HepG2 (cell line): Measurements from ENCODE around the gene FMOD. TPM values are rescaled to one million over a fixed set of nuclear protein-coding genes. Genes with fewer than 3 reads are reported as not detected.
A peak's percentile ranks its signal among the peaks of the same experiment; 100 is the strongest.

ENCODE experiments used
- ATAC-seq: fragments of 200-7000 bp; cut with Tn5 transposase; 3 replicates; pipeline ENCODE4 v1.9.1; 2020; ENCODE audit warnings: mild to moderate bottlenecking, moderate library complexity
- Bru-seq: library from RNA; stranded (reverse); fragments of 400-500 nt; gene quantifications from one replicate; lab custom pipeline; 2021; lab: Mats Ljungman, UMichigan
- BruChase-seq, 2 experiments: library from RNA; stranded (reverse); fragments of 400-500 nt; gene quantifications; one replicate each; lab custom pipeline; 2021; lab: Mats Ljungman, UMichigan
- BruUV-seq: library from RNA; stranded (reverse); fragments of 400-500 nt; replicated peaks from 2 replicates; lab custom pipeline; 2021; lab: Mats Ljungman, UMichigan
- CTCF ChIA-PET: fragments of 300-600 bp; formaldehyde crosslinking; extraction: SDS; loops from one replicate; lab custom pipeline; 2021; ENCODE audit warnings: low total read pairs, inconsistent platforms, low intra/inter-chr PET ratio; lab: Yijun Ruan, JAX
- POLR2A ChIA-PET: fragments of 350-600 bp; sonication (Branson Sonifier 250); formaldehyde crosslinking; loops from one replicate; lab custom pipeline; 2020; ENCODE audit warnings: antibody characterized with exemption, inconsistent platforms; lab: Yijun Ruan, JAX
- DNase-seq: peaks from one replicate; pipeline ENCODE4 v3.0.0-alpha.2; 2015; ENCODE audit warnings: low spot score
- FAIRE-seq: peaks from 3 replicates; lab custom pipeline; 2011; peaks lifted over from hg19 to GRCh38; lab: Jason Lieb, UNC
- H2AFZ ChIP-seq: one replicate; pipeline ENCODE4 v1.6.1; 2011; ENCODE audit warnings: low read length, inconsistent platforms
- H3K27ac ChIP-seq: fragments of 300-600 bp; 3 replicates; pipeline ENCODE4 v1.8.0; 2011; ENCODE audit warnings: mixed run types, mild to moderate bottlenecking, mixed read lengths, low read length, inconsistent platforms; ENCODE audit not compliant: insufficient read depth; ENCODE audit errors: extremely low read length
- H3K27me3 ChIP-seq, 2 experiments: fragments of 200-600 bp in 1 of 2; 2 replicates in 1 of 2; 3 replicates in 1 of 2; pipeline versions ENCODE4 v1.6.0 to v1.8.0; 2011; ENCODE audit warnings: low read length in 2 of 2, mild to moderate bottlenecking in 2 of 2, moderate library complexity in 2 of 2, inconsistent platforms in 1 of 2; ENCODE audit not compliant: insufficient read depth in 2 of 2, control insufficient read depth in 1 of 2
- H3K36me3 ChIP-seq, 2 experiments: fragments of 200-600 bp in 1 of 2; replicated peaks in 1 of 2; 2 replicates in 1 of 2; 3 replicates in 1 of 2; pipeline versions ENCODE4 v1.5.1 to v1.8.0; 2011; ENCODE audit warnings: low read length in 2 of 2, inconsistent platforms in 1 of 2; ENCODE audit not compliant: insufficient read depth in 2 of 2, control insufficient read depth in 1 of 2
- H3K4me1 ChIP-seq: 2 replicates; pipeline ENCODE4 v1.5.1; 2012; ENCODE audit warnings: low read length, inconsistent platforms; ENCODE audit not compliant: insufficient read depth
- H3K4me2 ChIP-seq: 2 replicates; pipeline ENCODE4 v1.6.0; 2011; ENCODE audit warnings: low read depth, low read length, inconsistent platforms
- H3K4me3 ChIP-seq, 3 experiments: fragments of 200-600 bp in 1 of 3; sonication (generic), shearing (Covaris generic) in 1 of 3; replicated peaks in 1 of 3; 2 replicates each; pipeline ENCODE4 v1.5.1; 2011 to 2016; ENCODE audit warnings: low read length in 3 of 3, inconsistent platforms in 2 of 3, low read depth in 2 of 3, mild to moderate bottlenecking in 2 of 3, control low read depth in 1 of 3, mixed read lengths in 1 of 3; ENCODE audit not compliant: insufficient read depth in 1 of 3
- H3K79me2 ChIP-seq: one replicate; pipeline ENCODE4 v1.6.1; 2011; ENCODE audit warnings: low read length, inconsistent platforms; ENCODE audit not compliant: insufficient read depth
- H3K9ac ChIP-seq: 2 replicates; pipeline ENCODE4 v1.6.0; 2011; ENCODE audit warnings: mild to moderate bottlenecking, low read depth, low read length, inconsistent platforms; ENCODE audit not compliant: insufficient read depth
- H3K9me3 ChIP-seq: 2 replicates; pipeline ENCODE4 v1.5.1; 2012; ENCODE audit warnings: mild to moderate bottlenecking, low read length
- H4K20me1 ChIP-seq: 2 replicates; pipeline ENCODE4 v1.6.0; 2011; ENCODE audit warnings: inconsistent platforms, mild to moderate bottlenecking, low read length, moderate library complexity; ENCODE audit not compliant: insufficient read depth
- AGO2 ChIP-seq: fragments of 200-400 bp; formaldehyde crosslinking; optimal IDR thresholded peaks from 2 replicates; pipeline ENCODE3; 2017; ENCODE audit warnings: mild to moderate bottlenecking, low read depth, low read length, moderate library complexity
- SNRNP70 ChIP-seq: fragments of 200-400 bp; formaldehyde crosslinking; IDR thresholded peaks from 2 replicates; pipeline ENCODE4 v1.6.1; 2017; ENCODE audit warnings: mild to moderate bottlenecking, low read depth, low read length, moderate library complexity
- ZNF652 ChIP-seq: IDR thresholded peaks from 2 replicates; pipeline ENCODE4 v1.6.1; 2016; ENCODE audit warnings: low read depth, borderline replicate concordance
- WGBS: methylation state at CpG from one replicate; pipeline ENCODE4 v1.1.6; 2017; ENCODE audit warnings: low lambda C conversion rate; 5-methylcytosine and 5-hydroxymethylcytosine counted together
- in situ Hi-C: cut with HindIII; loops from 2 replicates; pipeline ENCODE4 v1.10.0; 2017; ENCODE audit warnings: low pct_unique_long_range_greater_than_20kb; ENCODE audit not compliant: extremely low pct_ligation_motif_present
- intact Hi-C: fragments of 100-400 bp; cut with micrococcal nuclease; formaldehyde crosslinking; loops from one replicate; pipeline ENCODE4 v1.10.0; 2022; ENCODE audit not compliant: unreplicated experiment
- long read RNA-seq, 2 experiments: library from RNA in 1 of 2; library from polyadenylated mRNA in 1 of 2; stranded (forward) in 1 of 2; unstranded in 1 of 2; transcript quantifications; one replicate each; pipeline ENCODE4 v2.0.0, GENCODE V29; 2019 to 2022
- polyA minus RNA-seq, 3 experiments: library from RNA; depleted of rRNA, polyadenylated mRNA; stranded (reverse); fragments of >200 nt; gene quantifications; 2 replicates each; pipeline ENCODE4 v1.2.3, GENCODE V29; 2011; ENCODE audit warnings: low replicate concordance in 1 of 3
- polyA plus RNA-seq, 8 experiments: library from polyadenylated mRNA; depleted of rRNA in 3 of 8; stranded (reverse) in 7 of 8; unstranded in 1 of 8; fragments of >200 nt; fragmentation: Illumina TruSeq in 4 of 8; extraction: Trizol in 4 of 8; gene quantifications; 2 replicates each; pipeline versions ENCODE4 v1.2.1 to v1.2.3, GENCODE V29; 2011 to 2016; ENCODE audit warnings: low read depth in 4 of 8, missing spikeins in 1 of 8, mixed read lengths in 1 of 8; ENCODE audit not compliant: insufficient read depth in 1 of 8
- total RNA-seq, 5 experiments: library from RNA; depleted of rRNA; stranded (reverse); fragments of >200 nt; fragmentation: Illumina TruSeq; extraction: Trizol; gene quantifications; 2 replicates each; pipeline ENCODE4 v1.2.3, GENCODE V29; 2016; ENCODE audit warnings: low read depth in 1 of 5

The FMOD gene
- not detected in 2 replicates for total RNA-seq (2016; rRNA removed; fragmentation: Illumina TruSeq; extraction: Trizol)
- total RNA-seq (2016; cell fraction: cytosol; rRNA removed; fragmentation: Illumina TruSeq; extraction: Trizol; ENCODE audit: low read depth): not detected in 2 replicates
- not detected in 2 replicates for total RNA-seq (2016; cell fraction: insoluble cytoplasmic fraction; rRNA removed; fragmentation: Illumina TruSeq; extraction: Trizol)
- not detected in 2 replicates for total RNA-seq (2016; cell fraction: membrane; rRNA removed; fragmentation: Illumina TruSeq; extraction: Trizol)
- not detected in 2 replicates for total RNA-seq (2016; cell fraction: nucleus; rRNA removed; fragmentation: Illumina TruSeq; extraction: Trizol)
- 0.04 and 0.08 TPM in 2 replicates for polyA plus RNA-seq (2011; rRNA removed)
- 0.08 TPM in 2 replicates for polyA plus RNA-seq (2011; cell fraction: cytosol; rRNA removed)
- not detected in 2 replicates for polyA plus RNA-seq (2011; cell fraction: nucleus; rRNA removed)
- polyA plus RNA-seq (2012): not detected in 2 replicates
- polyA plus RNA-seq (2016; cell fraction: cytosol; fragmentation: Illumina TruSeq; extraction: Trizol; ENCODE audit: low read depth): not detected in 2 replicates
- not detected in 2 replicates for polyA plus RNA-seq (2016; cell fraction: insoluble cytoplasmic fraction; fragmentation: Illumina TruSeq; extraction: Trizol; ENCODE audit: low read depth)
- not detected in 2 replicates for polyA plus RNA-seq (2016; cell fraction: membrane; fragmentation: Illumina TruSeq; extraction: Trizol; ENCODE audit: low read depth)
- polyA plus RNA-seq (2016; cell fraction: nucleus; fragmentation: Illumina TruSeq; extraction: Trizol; ENCODE audit: insufficient read depth, low read depth): not detected in 2 replicates
- not detected in 2 replicates for polyA minus RNA-seq (2011; rRNA and poly(A)+ RNA removed; ENCODE audit: low replicate concordance)
- not detected in 2 replicates for polyA minus RNA-seq (2011; cell fraction: cytosol; rRNA and poly(A)+ RNA removed)
- not detected in 2 replicates for polyA minus RNA-seq (2011; cell fraction: nucleus; rRNA and poly(A)+ RNA removed)
- Bru-seq, nascent RNA: percentile 8 among the genes with signal in this experiment
- BruChase-seq, experiment 1, labeled RNA remaining after a 6-hour chase: percentile 12 among the genes with signal in this experiment
- BruChase-seq, experiment 2, labeled RNA remaining after a 2-hour chase: not detected
- long read RNA-seq, experiment 1: 0 reads
- long read RNA-seq, experiment 2, partial matches to known transcripts: 0 of 1 reads
- long read RNA-seq, experiment 2, other reads (novel, unspliced or antisense): 0 of 1 reads

DNA sequence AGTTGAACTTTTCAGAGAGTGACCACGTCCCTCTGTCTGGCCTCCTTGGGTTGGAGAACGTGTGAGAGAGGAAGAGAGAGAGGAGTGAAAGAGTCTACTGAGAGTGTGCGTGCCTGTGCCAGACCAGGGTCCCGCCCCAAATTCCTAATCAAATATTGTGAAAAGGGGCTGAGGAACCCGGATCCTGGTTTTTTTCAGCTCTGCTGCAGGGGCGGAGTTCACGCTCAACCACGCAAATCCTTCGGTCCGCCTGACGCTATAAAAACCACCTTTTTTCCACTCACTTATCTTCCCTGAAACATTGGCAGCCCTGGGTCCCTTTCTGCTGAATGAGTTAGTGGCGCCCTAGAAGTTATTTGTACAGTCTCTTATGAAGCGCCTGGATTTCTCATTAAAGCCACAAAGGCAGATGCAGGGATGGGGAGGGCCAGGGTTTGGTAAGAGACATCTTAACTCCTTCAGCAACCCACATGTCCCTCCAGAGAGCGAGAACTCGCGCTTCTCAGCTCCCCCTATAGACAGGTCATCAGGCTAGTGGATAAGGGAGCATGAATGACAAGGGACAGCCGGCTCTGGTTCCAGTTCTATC, at the start of gene FMOD:
FMOD (minus strand) TSS at position 86 of the 589 bp plus-strand sequence. CDS start 2,852 bp downstream, outside the sequence.
- no peak within 1 kb of the TSS for H3K4me3 ChIP-seq
- no peaks in the 10 kb centered on the region for H3K36me3 ChIP-seq
- in situ Hi-C loops (no loop called here), intact Hi-C loops (no loop called here)
- H3K27me3 ChIP-seq: peaks cover 1 to 4% of the 10 kb centered on the region in 2 experiments; a peak in 2 of 5 replicates
- POLR2A ChIA-PET: no interaction called here
- H3K4me2 ChIP-seq: peak within 1 kb of the TSS; percentile 42
- FAIRE-seq: peak; percentile 21
- 3% methylated on average over 14 of the region's 17 CpGs for WGBS
- H3K9ac ChIP-seq: no peak within 1 kb of the TSS
- no peak within 1 kb of the TSS for H2AFZ ChIP-seq
- ATAC-seq: peak; percentile 85
- no peak within 1 kb of the TSS for H3K27ac ChIP-seq
- DNase-seq: no peak
- H4K20me1 ChIP-seq: no peaks in the 10 kb centered on the region
- H3K79me2 ChIP-seq: no peaks in the 10 kb centered on the region
- H3K9me3 ChIP-seq: no peaks in the 10 kb centered on the region
- CTCF ChIA-PET: interaction anchor here (0.6 kb wide), 1 partner anchor 78 kb away, joined by 3 read pairs; no protein-coding TSS in a partner anchor
- no TSS peak for BruUV-seq
- H3K4me1 ChIP-seq: peaks cover 16% of the 10 kb centered on the region
- TF ChIP-seq SNRNP70: no peak
- TF ChIP-seq AGO2: no peak
- 0 out of 2 replicates have a peak, but pooled peaks have one; percentile 45 for TF ChIP-seq ZNF652 (CRISPR knock-in tag)
